Measurements from ENCODE around the gene NUDT17.

DNA sequence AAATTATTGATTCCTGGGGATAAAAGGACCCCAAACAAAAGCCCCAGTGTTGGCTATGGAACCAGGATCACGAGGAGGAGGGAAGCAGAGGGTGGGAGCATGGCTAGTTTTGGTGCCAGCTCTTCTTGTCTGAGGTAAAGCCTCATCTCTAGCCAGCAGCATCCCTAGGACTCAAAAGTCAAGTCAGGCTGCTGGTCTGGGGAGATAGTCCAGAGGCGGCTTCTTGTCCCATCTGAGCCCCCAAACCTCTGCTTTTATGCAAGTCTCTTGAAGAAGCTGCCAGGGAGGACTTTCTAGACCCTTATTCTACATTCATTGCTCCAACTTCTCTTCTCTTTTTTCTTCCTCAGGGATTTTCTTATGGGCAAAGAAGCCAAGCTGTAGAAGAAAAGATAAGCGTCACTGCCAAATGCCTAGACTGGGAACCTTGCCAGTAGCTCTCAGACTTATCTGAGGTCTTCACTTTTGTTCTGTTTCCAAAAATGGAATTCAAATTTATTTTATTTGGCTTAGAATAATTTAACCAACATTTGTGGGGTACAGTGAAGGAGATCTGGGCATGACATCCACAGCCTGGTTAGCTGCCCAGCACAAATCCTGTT lies 47.2 kb downstream of the NUDT17 start:
- TF ChIP-seq EZH2phosphoT487 (IDR thresholded peaks at IDR 0.05; ENCODE audit: insufficient read depth, low read depth), result no peak
- no peak for TF ChIP-seq EZH2 (IDR thresholded peaks at IDR 0.05; ENCODE audit: insufficient read depth, poor library complexity, severe bottlenecking)
